Measurements from ENCODE around the gene OAS1.
"Not testable (repeated sequence)": the region's sequence is repeated elsewhere in the genome, so short reads cannot be mapped to it uniquely, and the experiment has no call there.

Gene OAS1

GRCh38 chr12:112938751-112939150, 32.0 kb downstream of the OAS1 start:
- DNase-seq: no peak

GRCh38 chr12:112939761-112940381, 33.1 kb downstream of the OAS1 start:
- no peak for DNase-seq

DNA sequence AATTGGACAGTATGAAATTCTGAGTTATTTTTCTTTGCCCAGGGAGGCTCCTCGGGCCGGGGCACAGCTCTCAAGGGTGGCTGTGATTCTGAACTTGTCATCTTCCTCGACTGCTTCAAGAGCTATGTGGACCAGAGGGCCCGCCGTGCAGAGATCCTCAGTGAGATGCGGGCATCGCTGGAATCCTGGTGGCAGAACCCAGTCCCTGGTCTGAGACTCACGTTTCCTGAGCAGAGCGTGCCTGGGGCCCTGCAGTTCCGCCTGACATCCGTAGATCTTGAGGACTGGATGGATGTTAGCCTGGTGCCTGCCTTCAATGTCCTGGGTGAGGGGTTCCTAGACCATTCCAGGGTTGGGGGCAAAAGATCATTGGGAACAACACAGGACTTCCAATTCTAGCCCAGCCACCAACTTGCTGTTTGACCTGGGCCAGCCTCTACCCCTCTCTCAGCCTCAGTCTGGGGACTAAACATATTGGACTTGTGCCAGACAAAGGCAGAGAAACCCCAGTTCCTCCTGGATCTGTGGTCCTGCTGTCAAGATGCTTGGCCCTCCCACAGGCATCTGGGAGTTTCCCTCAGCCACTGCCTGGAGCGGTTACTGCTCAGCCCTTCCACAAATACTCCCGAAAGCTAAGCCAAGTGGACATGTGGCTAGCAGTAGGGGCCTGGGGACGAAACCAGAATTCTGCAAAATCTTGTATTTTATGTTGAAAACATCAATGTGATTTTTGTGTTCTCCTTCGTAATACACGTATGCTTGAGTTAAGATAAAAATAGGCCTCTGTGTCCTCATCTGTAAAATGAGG, 35.0 kb downstream of the OAS1 start:
- no peak for DNase-seq

- DNase-seq: no peak
These were observed 35.8 kb downstream of the OAS1 start for GRCh38 chr12:112942572-112942971.

- DNase-seq: no peak
These were observed 37.4 kb downstream of the OAS1 start for GRCh38 chr12:112944024-112944690.

GRCh38 chr12:112945515-112945914, 38.8 kb downstream of the OAS1 start:
- DNase-seq: no peak

DNA sequence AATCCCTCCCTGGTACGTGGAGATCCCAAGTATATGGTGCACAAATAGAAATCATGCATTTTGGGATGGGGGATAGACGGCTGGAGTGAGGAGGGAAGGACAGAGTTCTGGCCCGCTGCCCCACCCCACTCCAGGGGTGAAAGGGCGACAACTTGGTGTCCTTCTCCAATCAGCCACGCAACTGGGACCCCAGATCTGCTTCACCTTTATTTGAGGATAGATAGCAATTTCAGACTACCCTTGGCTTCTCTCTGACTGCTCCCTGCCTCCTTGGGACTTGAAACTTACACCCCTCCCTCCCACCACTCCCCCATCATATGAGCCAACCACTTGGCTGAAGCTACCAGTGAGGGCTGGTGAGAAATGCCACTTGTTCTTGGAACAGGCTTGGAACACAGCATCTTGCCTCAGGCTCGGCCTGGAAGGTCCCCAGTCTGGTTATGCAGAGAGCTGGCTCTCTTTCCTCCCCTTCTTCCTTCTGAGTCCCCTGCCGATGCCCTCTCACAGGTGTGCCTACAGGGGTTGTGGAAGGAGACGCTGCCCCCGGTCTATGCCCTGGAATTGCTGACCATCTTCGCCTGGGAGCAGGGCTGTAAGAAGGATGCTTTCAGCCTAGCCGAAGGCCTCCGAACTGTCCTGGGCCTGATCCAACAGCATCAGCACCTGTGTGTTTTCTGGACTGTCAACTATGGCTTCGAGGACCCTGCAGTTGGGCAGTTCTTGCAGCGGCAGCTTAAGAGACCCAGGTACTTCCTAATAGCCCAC, 39.7 kb downstream of the OAS1 start:
- DNase-seq: no peak

- no peak for DNase-seq
These were observed 40.6 kb downstream of the OAS1 start for GRCh38 chr12:112947314-112947713.

GRCh38 chr12:112947761-112948160, 41.0 kb downstream of the OAS1 start:
- DNase-seq: no peak

GRCh38 chr12:112948806-112949205, 42.0 kb downstream of the OAS1 start:
- no peak for DNase-seq

GRCh38 chr12:112950701-112951100, 43.9 kb downstream of the OAS1 start:
- no peak for DNase-seq

DNA sequence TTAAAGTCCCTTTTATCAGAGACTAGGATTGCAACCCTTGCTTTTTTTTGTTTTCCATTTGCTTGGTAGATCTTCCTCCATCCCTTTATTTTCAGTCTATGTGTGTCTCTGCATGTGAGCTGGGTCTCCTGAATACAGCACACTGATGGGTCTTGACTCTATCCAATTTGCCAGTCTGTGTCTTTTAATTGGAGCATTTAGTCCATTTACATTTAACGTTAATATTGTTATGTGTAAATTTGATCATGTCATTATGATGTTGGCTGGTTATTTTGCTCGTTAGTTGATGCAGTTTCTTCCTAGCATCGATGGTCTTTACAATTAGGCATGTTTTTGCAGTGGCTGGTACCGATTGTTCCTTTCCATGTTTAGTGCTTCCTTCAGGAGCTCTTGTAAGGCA, 50.4 kb downstream of the OAS1 start:
- DNase-seq: not testable (repeated sequence)

DNA sequence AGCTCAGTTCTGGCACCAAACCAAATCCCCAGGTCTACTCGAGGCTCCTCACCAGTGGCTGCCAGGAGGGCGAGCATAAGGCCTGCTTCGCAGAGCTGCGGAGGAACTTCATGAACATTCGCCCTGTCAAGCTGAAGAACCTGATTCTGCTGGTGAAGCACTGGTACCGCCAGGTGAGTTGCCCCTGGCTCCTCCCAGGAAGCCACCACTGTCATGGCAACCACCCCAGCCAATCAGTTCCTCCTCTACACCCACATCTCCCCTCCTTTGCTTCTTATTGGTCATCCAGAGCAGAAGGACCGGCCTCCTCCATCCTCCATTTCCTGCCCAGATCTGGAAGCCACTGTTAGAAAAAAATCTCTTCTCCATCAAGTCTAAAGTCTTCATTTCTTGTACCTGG, 54.3 kb downstream of the OAS1 start:
- DNase-seq: no peak

- no peak for DNase-seq
These were observed 54.8 kb downstream of the OAS1 start for GRCh38 chr12:112961536-112961935.

DNA sequence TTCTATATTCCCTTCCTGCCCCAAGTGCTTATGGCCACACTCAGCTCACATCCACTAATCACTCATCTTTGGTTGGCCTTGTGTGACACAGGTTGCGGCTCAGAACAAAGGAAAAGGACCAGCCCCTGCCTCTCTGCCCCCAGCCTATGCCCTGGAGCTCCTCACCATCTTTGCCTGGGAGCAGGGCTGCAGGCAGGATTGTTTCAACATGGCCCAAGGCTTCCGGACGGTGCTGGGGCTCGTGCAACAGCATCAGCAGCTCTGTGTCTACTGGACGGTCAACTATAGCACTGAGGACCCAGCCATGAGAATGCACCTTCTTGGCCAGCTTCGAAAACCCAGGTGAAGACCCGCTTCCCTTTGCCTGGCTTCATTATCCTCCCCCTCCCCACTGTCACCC, 55.8 kb downstream of the OAS1 start:
- DNase-seq: no peak

DNA sequence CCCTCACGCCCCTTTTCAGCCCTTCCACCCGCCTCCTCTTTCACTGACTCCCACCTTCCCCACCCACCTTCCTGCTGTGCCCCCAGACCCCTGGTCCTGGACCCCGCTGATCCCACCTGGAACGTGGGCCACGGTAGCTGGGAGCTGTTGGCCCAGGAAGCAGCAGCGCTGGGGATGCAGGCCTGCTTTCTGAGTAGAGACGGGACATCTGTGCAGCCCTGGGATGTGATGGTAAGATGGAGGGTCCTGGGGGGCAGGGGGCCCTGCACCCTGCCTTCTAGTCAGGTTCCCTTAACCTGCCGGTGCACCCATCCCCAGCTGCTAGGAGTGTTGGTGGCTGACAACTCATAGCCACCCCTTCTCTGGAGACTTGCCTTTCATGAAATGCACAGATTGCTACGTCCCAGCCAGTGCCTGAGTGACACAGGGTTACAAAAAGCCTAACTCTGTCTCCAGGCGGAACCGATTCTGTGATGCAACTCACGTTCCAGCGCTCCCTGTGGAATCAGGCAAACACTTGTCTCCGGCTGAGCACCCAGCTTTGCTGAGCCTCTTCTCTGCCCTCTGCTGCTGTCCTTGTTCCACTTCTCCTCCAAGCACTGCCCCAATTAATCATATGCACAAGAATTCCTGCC, 56.6 kb downstream of the OAS1 start:
- peak; percentile 9 for DNase-seq

- DNase-seq: no peak
These were observed 57.4 kb downstream of the OAS1 start for GRCh38 chr12:112964067-112964670.

- DNase-seq: no peak
These were observed 58.2 kb downstream of the OAS1 start for GRCh38 chr12:112964915-112965314.

GRCh38 chr12:112965643-112966042, 58.9 kb downstream of the OAS1 start:
- DNase-seq: no peak

DNA sequence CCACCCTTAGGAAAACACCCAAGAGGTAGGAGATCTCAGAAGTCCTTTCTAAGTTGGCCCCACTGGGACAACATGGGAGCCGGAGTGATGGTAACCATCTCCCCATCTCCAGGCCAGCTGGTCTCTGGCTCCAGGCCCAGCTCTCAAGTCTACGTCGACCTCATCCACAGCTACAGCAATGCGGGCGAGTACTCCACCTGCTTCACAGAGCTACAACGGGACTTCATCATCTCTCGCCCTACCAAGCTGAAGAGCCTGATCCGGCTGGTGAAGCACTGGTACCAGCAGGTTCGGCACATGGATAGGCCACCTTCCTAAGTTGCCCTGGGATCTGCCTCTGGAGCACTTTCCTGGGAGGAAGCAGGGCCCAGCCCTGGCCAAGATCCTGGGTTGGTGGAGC, 60.5 kb downstream of the OAS1 start:
- no peak for DNase-seq

GRCh38 chr12:112967858-112968257, 61.1 kb downstream of the OAS1 start:
- DNase-seq: no peak
